Effector memory CD8-positive, alpha-beta T cell (primary cell): ENCODE data around the gene PLCB1.

ENCODE experiments used
- ATAC-seq: fragments of 150-1000 bp; cut with Tn5 transposase; replicated peaks from 2 replicates; pipeline ENCODE4 v1.10.0; 2021; ENCODE audit warnings: mild to moderate bottlenecking, moderate library complexity
- DNase-seq, 3 experiments: peaks; one replicate each; pipeline ENCODE4 v3.0.0; 2021
- H3K27ac Mint-ChIP-seq, 2 donors: one replicate each; pipeline ENCODE4 v1.8.0; 2022; ENCODE audit warnings: mild to moderate bottlenecking in 2 of 2, mixed read lengths in 2 of 2, moderate library complexity in 2 of 2
- H3K27me3 Mint-ChIP-seq, 2 donors: one replicate each; pipeline ENCODE4 v1.8.0; 2022; ENCODE audit warnings: mixed read lengths in 2 of 2
- H3K36me3 Mint-ChIP-seq: one replicate; pipeline ENCODE4 v1.8.0; 2022; ENCODE audit warnings: mild to moderate bottlenecking, moderate library complexity, mixed read lengths; ENCODE audit not compliant: insufficient read depth
- H3K4me1 Mint-ChIP-seq, 2 donors: one replicate each; pipeline ENCODE4 v1.8.0; 2022; ENCODE audit warnings: low read depth in 2 of 2, mixed read lengths in 2 of 2
- H3K4me3 Mint-ChIP-seq, 2 donors: one replicate each; pipeline ENCODE4 v1.8.0; 2022; ENCODE audit warnings: mild to moderate bottlenecking in 2 of 2, mixed read lengths in 2 of 2, moderate library complexity in 2 of 2
- H3K9me3 Mint-ChIP-seq, 2 donors: one replicate each; pipeline ENCODE4 v1.8.0; 2022; ENCODE audit warnings: mixed read lengths in 2 of 2

Gene PLCB1

DNA sequence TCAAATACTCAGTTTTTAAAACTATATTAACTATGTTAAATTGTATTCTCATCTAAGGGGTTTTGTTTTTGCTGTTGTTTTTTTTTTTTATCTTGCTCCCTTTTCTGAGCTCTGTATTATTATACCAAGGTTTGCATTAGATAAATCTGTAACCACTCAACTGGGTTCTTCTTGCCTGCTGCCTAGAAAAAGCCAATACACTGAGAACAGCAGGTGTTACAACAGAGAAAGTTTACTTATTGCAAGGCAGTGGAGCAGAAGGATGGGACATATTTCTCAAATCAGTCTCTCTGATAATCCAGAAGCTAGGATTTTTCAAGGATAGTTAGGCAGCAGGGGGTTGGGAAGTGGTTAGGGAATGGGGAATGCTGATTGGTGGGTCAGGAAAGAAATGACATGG lies 558.0 kb downstream of the PLCB1 start:
- peaks cover 0 to 1% of the 10 kb centered on the region in 2 donors for H3K4me1 Mint-ChIP-seq
- no peak overlapping the region for H3K27ac Mint-ChIP-seq
- no peaks in the 10 kb centered on the region for H3K27me3 Mint-ChIP-seq
- no peak for ATAC-seq
- peaks cover 9% of the 10 kb centered on the region for H3K36me3 Mint-ChIP-seq
- no peak overlapping the region for H3K4me3 Mint-ChIP-seq
- H3K9me3 Mint-ChIP-seq: no peaks in the 10 kb centered on the region
- no peak for DNase-seq

DNA sequence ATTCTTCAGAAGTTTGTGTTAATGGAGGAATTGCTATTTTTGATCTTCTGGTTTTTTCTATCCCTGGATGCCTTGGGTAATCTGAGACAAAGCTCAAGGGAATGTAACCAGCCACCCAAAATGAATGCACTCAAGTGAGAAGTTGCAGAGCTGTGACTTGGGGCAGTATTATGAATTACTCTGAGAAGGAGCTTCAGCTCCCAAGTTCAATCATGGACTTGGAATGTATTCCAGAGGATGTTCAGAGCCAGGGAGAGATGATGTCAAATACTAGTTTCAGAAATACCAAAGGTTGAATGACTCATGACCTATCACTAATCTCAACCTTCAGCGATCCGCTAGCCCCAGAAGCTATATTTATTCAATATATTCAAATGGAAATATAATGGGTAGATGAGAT lies 561.6 kb downstream of the PLCB1 start:
- H3K27ac Mint-ChIP-seq: no peak overlapping the region
- ATAC-seq: no peak
- DNase-seq: no peak
- H3K9me3 Mint-ChIP-seq: no peaks in the 10 kb centered on the region
- no peak overlapping the region for H3K4me3 Mint-ChIP-seq
- H3K4me1 Mint-ChIP-seq: no peaks in the 10 kb centered on the region
- H3K27me3 Mint-ChIP-seq: no peaks in the 10 kb centered on the region
- peaks cover 4% of the 10 kb centered on the region for H3K36me3 Mint-ChIP-seq

DNA sequence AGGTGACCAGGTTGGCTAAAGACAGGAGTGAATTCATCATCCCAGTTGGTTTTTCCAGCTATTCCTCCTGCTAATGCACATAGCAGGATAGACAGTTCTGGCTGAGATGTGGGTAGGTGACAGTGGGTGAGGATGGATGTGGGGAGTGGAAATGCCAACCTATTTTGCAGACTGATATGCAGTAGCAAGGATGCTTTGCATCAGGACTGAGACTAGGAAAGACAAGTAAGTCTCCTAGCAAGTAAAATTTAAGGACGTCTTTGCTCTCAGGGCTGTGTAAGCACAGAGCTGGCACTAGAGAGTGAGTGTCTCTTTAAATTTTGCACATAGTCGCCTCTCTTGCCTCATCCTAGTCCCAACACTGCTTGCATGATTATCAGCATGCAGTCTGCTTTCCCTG lies 568.7 kb downstream of the PLCB1 start:
- no peak for DNase-seq
- Mint-ChIP-seq H3K9me3 (no peaks in the 10 kb centered on the region), H3K27me3 (no peaks in the 10 kb centered on the region), H3K27ac (no peak overlapping the region), H3K4me1 (no peaks in the 10 kb centered on the region), H3K4me3 (no peak overlapping the region), H3K36me3 (peaks cover 3% of the 10 kb centered on the region)
- no peak for ATAC-seq

DNA sequence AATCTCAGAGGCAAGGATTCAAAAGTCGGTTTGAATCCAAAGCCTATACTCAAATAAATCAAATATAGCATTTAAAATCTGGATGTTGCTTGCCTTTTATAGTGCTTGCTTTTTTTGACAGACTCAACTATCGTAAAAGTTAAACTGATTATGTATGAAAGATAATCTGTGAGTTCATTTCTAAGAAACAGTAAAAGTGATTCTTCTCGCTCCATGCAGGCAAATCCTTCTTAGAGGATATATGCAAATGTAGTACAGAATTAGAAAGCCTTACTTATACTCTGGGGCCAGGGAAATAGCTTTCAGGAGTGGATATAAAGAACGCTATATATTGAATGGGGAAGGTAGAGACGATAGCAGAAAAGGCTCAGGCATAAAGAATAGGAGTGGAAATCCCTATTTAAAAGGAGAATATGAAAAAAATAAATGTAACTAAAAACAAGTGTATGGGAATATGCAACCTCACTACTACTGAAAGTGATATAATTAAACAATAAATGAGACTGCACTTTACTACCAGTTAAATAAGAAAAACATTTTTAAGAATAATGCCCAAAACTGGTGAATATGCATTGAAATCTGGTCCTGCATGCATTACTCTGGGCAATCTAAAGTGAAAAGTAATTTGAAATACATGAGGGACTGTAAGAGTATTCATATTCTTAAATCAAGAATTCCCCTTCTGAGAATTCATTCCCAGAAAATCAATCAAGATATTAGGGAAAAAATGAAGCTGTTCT lies 575.1 kb downstream of the PLCB1 start:
- peaks cover 11% of the 10 kb centered on the region for H3K36me3 Mint-ChIP-seq
- H3K4me1 Mint-ChIP-seq: no peaks in the 10 kb centered on the region
- no peak for DNase-seq
- no peaks in the 10 kb centered on the region for H3K27me3 Mint-ChIP-seq
- no peak overlapping the region for H3K4me3 Mint-ChIP-seq
- no peaks in the 10 kb centered on the region for H3K9me3 Mint-ChIP-seq
- H3K27ac Mint-ChIP-seq: no peak overlapping the region
- no peak for ATAC-seq

GRCh38 chr20:8709627-8710026 lies 577.6 kb downstream of the PLCB1 start:
- ATAC-seq (no peak), DNase-seq (no peak)
- H3K36me3 Mint-ChIP-seq: peaks cover 9% of the 10 kb centered on the region
- no peaks in the 10 kb centered on the region for H3K9me3 Mint-ChIP-seq
- no peaks in the 10 kb centered on the region for H3K4me1 Mint-ChIP-seq
- no peak overlapping the region for H3K27ac Mint-ChIP-seq
- H3K4me3 Mint-ChIP-seq: no peak overlapping the region
- no peaks in the 10 kb centered on the region for H3K27me3 Mint-ChIP-seq

DNA sequence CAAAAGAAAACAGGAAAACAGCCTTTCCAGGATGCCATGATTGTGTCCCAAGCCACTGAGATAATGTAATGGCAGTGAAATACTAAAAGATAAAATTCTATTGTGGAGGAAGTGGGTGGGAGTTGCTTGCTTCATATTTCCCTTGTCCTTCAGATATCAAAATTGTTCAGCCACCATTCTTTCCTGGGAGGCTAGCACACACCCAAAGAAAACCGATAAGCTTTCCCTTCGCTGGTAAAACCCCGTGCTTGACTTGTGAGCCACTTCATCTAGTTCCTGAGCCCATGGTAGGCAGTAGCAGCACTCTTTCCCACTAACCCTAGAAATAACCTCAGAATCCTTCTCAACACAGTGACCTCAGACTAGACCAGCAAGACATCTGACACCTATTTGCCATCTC lies 579.4 kb downstream of the PLCB1 start:
- Mint-ChIP-seq H3K27ac (no peak overlapping the region), H3K4me3 (no peak overlapping the region), H3K4me1 (no peaks in the 10 kb centered on the region), H3K36me3 (peaks cover 9% of the 10 kb centered on the region), H3K27me3 (no peaks in the 10 kb centered on the region), H3K9me3 (no peaks in the 10 kb centered on the region)
- ATAC-seq (no peak), DNase-seq (no peak)

- Mint-ChIP-seq H3K4me3 (no peak overlapping the region), H3K27me3 (no peaks in the 10 kb centered on the region), H3K36me3 (peaks cover 17% of the 10 kb centered on the region), H3K4me1 (no peaks in the 10 kb centered on the region), H3K27ac (no peak overlapping the region), H3K9me3 (no peaks in the 10 kb centered on the region)
- ATAC-seq (no peak), DNase-seq (no peak)
These were observed 582.1 kb downstream of the PLCB1 start for GRCh38 chr20:8714206-8714605.

DNA sequence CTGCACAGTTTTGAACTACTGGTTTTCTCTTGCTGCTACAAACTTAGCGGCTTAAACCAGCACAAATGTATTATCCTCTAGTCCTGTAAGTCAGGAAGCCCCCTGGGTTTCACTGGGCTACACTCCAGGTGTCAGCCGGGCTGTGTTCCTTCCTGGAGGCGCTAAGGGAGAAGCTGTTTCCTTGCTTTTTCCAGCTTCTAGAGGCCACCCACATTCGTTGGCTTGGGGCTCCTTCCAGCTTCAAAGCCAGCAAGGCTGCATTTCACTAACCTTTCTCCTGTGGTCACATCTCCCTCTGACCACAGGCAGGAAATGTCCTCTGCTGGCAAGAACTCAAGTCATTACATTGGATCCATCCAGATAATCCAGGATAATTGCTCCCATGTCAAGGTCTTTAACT lies 586.2 kb downstream of the PLCB1 start:
- Mint-ChIP-seq H3K9me3 (no peaks in the 10 kb centered on the region), H3K36me3 (peaks cover 8% of the 10 kb centered on the region), H3K4me1 (no peaks in the 10 kb centered on the region), H3K27me3 (no peaks in the 10 kb centered on the region), H3K4me3 (no peak overlapping the region), H3K27ac (no peak overlapping the region)
- DNase-seq: no peak
- ATAC-seq: no peak

- ATAC-seq (no peak), DNase-seq (no peak)
- H3K36me3 Mint-ChIP-seq: peaks cover 8% of the 10 kb centered on the region
- no peaks in the 10 kb centered on the region for H3K4me1 Mint-ChIP-seq
- no peaks in the 10 kb centered on the region for H3K27me3 Mint-ChIP-seq
- no peak overlapping the region for H3K27ac Mint-ChIP-seq
- no peaks in the 10 kb centered on the region for H3K9me3 Mint-ChIP-seq
- H3K4me3 Mint-ChIP-seq: no peak overlapping the region
These were observed 588.0 kb downstream of the PLCB1 start for GRCh38 chr20:8720089-8720488.

GRCh38 chr20:8721098-8721497 lies 589.0 kb downstream of the PLCB1 start:
- ATAC-seq: peak; percentile 62
- no peak overlapping the region for H3K27ac Mint-ChIP-seq
- H3K27me3 Mint-ChIP-seq: no peaks in the 10 kb centered on the region
- DNase-seq: peak; percentile 12 to 25 (median 14)
- no peak overlapping the region for H3K4me3 Mint-ChIP-seq
- peaks cover 8% of the 10 kb centered on the region for H3K36me3 Mint-ChIP-seq
- H3K4me1 Mint-ChIP-seq: no peaks in the 10 kb centered on the region
- H3K9me3 Mint-ChIP-seq: no peaks in the 10 kb centered on the region

- DNase-seq (peak; percentile 33 to 47 (median 36)), ATAC-seq (peak; percentile 77)
- Mint-ChIP-seq H3K36me3 (peaks cover 7% of the 10 kb centered on the region), H3K4me3 (no peak overlapping the region), H3K27me3 (no peaks in the 10 kb centered on the region), H3K27ac (no peak overlapping the region), H3K9me3 (no peaks in the 10 kb centered on the region), H3K4me1 (no peaks in the 10 kb centered on the region)
These were observed 590.3 kb downstream of the PLCB1 start for GRCh38 chr20:8722277-8722928.

DNA sequence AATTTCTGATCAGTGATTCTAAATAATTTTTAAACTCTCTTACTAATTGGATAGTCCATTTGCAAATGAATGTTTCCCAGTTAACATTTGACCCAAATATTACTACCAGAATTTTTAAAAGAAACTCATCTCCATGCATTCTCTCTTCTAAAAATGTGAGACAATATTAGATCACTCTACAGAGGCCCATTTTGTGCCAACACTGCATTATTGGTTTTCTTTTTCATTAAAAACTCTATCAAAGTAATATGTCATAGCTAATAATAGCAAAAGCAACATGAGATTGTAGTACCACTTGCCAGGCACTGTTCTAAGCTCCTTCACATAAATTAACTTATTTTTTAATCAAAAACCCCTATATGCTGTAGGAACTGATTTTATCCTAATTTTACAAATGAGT lies 591.2 kb downstream of the PLCB1 start:
- Mint-ChIP-seq H3K27ac (no peak overlapping the region), H3K4me1 (no peaks in the 10 kb centered on the region), H3K9me3 (no peaks in the 10 kb centered on the region), H3K36me3 (peaks cover under 1% of the 10 kb centered on the region), H3K4me3 (no peak overlapping the region), H3K27me3 (no peaks in the 10 kb centered on the region)
- ATAC-seq (no peak), DNase-seq (no peak)

DNA sequence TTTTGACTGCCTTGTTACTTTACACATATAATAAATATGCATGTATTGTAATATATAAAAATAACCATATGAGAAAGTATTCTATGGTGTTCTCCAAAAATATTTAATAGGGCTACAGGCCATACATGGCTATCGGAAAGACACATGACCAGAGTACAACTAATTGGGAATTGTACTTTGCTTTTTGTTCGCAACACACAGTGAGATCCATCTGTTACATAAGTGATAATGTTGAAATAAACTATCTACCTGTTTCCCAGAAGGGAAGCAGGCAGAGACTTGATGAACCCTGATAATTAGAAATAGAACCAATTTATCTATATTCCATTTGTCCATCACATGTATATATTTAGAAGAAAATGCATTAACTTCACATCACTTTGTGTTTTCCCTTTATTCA lies 592.8 kb downstream of the PLCB1 start:
- no peaks in the 10 kb centered on the region for H3K4me1 Mint-ChIP-seq
- H3K4me3 Mint-ChIP-seq: no peak overlapping the region
- DNase-seq: no peak
- H3K27ac Mint-ChIP-seq: no peak overlapping the region
- no peak for ATAC-seq
- peaks cover 8% of the 10 kb centered on the region for H3K36me3 Mint-ChIP-seq
- H3K9me3 Mint-ChIP-seq: no peaks in the 10 kb centered on the region
- H3K27me3 Mint-ChIP-seq: no peaks in the 10 kb centered on the region

- Mint-ChIP-seq H3K4me1 (no peaks in the 10 kb centered on the region), H3K36me3 (peaks cover 8% of the 10 kb centered on the region), H3K9me3 (no peaks in the 10 kb centered on the region), H3K27ac (peak overlapping the region in 1 of 2 donors; percentile 44), H3K27me3 (no peaks in the 10 kb centered on the region), H3K4me3 (no peak overlapping the region)
- no peak for ATAC-seq
- DNase-seq: no peak
These were observed 594.4 kb downstream of the PLCB1 start for GRCh38 chr20:8726460-8726859.
